GM20000 (cell line): ENCODE data around the gene BHLHA9.

Experiments
- DNase-seq: peaks from one replicate; pipeline ENCODE4 v3.0.0; 2012; ENCODE audit warnings: low spot score
- CTCF ChIP-seq: IDR thresholded peaks from 2 replicates; pipeline ENCODE4 v1.5.1; 2012; ENCODE audit warnings: mild to moderate bottlenecking, control low read depth; ENCODE audit errors: extremely low read depth, missing control alignments

BHLHA9 gene

GRCh38 chr17:1272701-1273100, 2.5 kb downstream of the BHLHA9 start:
- no peak for TF ChIP-seq CTCF
- no peak for DNase-seq

- DNase-seq = no peak
- TF ChIP-seq CTCF = no peak
Observed at GRCh38 chr17:1273492-1274244, 3.4 kb downstream of the BHLHA9 start.

GRCh38 chr17:1274245-1274608, 4.0 kb downstream of the BHLHA9 start:
- TF ChIP-seq CTCF = no peak
- no peak for DNase-seq

- DNase-seq = no peak
- no peak for TF ChIP-seq CTCF
Observed at GRCh38 chr17:1275205-1275961, 5.1 kb downstream of the BHLHA9 start.

- TF ChIP-seq CTCF = peak; percentile 81
- peak; percentile 87 for DNase-seq
Observed at GRCh38 chr17:1275962-1276736, 5.9 kb downstream of the BHLHA9 start.

GRCh38 chr17:1280652-1281051, 10.4 kb downstream of the BHLHA9 start:
- TF ChIP-seq CTCF = no peak
- DNase-seq = no peak
